Nephron (organoid): ENCODE data around the gene MBNL1.
A peak's percentile ranks its signal among the peaks of the same experiment; 100 is the strongest.

Experiments
- H3K27ac Mint-ChIP-seq, 3 experiments: 2 replicates each; pipeline ENCODE4 v1.8.0; 2020; ENCODE audit warnings: mixed read lengths in 3 of 3, mild to moderate bottlenecking in 2 of 3, moderate library complexity in 1 of 3
- H3K27me3 Mint-ChIP-seq: 2 replicates; pipeline ENCODE4 v1.8.0; 2021; ENCODE audit warnings: low read depth, mild to moderate bottlenecking, moderate library complexity, mixed read lengths
- H3K36me3 Mint-ChIP-seq: 2 replicates; pipeline ENCODE4 v1.8.0; 2020; ENCODE audit warnings: low read depth, mixed read lengths
- H3K4me1 Mint-ChIP-seq: 2 replicates; pipeline ENCODE4 v1.8.0; 2020; ENCODE audit warnings: mixed read lengths
- H3K4me3 Mint-ChIP-seq, 3 experiments: 2 replicates each; pipeline ENCODE4 v1.8.0; 2020; ENCODE audit warnings: mild to moderate bottlenecking in 3 of 3, mixed read lengths in 3 of 3, moderate library complexity in 2 of 3
- H3K9me3 Mint-ChIP-seq: 2 replicates; pipeline ENCODE4 v1.8.0; 2020; ENCODE audit warnings: mixed read lengths
- TF ChIP-seq, protein P1 (sequence below), 3 experiments: fragments of 200-600 bp; sonication (generic); IDR thresholded peaks; one replicate each; pipeline ENCODE4 v1.5.0; 2021; ENCODE audit warnings: antibody characterized with exemption in 3 of 3; ENCODE audit not compliant: unreplicated experiment in 3 of 3

MBNL1 gene

GRCh38 chr3:152376351-152377183 lies 107.8 kb downstream of the MBNL1 start:
- peaks cover 22% of the 10 kb centered on the region for H3K4me1 Mint-ChIP-seq
- TF ChIP-seq, protein P1, sequence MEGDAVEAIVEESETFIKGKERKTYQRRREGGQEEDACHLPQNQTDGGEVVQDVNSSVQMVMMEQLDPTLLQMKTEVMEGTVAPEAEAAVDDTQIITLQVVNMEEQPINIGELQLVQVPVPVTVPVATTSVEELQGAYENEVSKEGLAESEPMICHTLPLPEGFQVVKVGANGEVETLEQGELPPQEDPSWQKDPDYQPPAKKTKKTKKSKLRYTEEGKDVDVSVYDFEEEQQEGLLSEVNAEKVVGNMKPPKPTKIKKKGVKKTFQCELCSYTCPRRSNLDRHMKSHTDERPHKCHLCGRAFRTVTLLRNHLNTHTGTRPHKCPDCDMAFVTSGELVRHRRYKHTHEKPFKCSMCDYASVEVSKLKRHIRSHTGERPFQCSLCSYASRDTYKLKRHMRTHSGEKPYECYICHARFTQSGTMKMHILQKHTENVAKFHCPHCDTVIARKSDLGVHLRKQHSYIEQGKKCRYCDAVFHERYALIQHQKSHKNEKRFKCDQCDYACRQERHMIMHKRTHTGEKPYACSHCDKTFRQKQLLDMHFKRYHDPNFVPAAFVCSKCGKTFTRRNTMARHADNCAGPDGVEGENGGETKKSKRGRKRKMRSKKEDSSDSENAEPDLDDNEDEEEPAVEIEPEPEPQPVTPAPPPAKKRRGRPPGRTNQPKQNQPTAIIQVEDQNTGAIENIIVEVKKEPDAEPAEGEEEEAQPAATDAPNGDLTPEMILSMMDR (IDR thresholded peaks at IDR 0.05; ENCODE audit: unreplicated experiment in 3 of 3): no peak
- peaks cover 9% of the 10 kb centered on the region for H3K9me3 Mint-ChIP-seq
- no peaks in the 10 kb centered on the region for H3K27me3 Mint-ChIP-seq
- no peak overlapping the region for H3K4me3 Mint-ChIP-seq
- peak overlapping the region in 2 of 3 experiments; percentile 7 to 62 for H3K27ac Mint-ChIP-seq
- peaks cover 18% of the 10 kb centered on the region for H3K36me3 Mint-ChIP-seq

GRCh38 chr3:152377184-152377570 lies 108.4 kb downstream of the MBNL1 start:
- no peaks in the 10 kb centered on the region for H3K27me3 Mint-ChIP-seq
- peaks cover 27% of the 10 kb centered on the region for H3K4me1 Mint-ChIP-seq
- peaks cover 4% of the 10 kb centered on the region for H3K9me3 Mint-ChIP-seq
- peaks cover 12% of the 10 kb centered on the region for H3K36me3 Mint-ChIP-seq
- H3K27ac Mint-ChIP-seq: peak overlapping the region in 1 of 3 experiments; percentile 62
- H3K4me3 Mint-ChIP-seq: no peak overlapping the region
- TF ChIP-seq, protein P1 (IDR thresholded peaks at IDR 0.05; ENCODE audit: unreplicated experiment in 3 of 3): no peak

DNA sequence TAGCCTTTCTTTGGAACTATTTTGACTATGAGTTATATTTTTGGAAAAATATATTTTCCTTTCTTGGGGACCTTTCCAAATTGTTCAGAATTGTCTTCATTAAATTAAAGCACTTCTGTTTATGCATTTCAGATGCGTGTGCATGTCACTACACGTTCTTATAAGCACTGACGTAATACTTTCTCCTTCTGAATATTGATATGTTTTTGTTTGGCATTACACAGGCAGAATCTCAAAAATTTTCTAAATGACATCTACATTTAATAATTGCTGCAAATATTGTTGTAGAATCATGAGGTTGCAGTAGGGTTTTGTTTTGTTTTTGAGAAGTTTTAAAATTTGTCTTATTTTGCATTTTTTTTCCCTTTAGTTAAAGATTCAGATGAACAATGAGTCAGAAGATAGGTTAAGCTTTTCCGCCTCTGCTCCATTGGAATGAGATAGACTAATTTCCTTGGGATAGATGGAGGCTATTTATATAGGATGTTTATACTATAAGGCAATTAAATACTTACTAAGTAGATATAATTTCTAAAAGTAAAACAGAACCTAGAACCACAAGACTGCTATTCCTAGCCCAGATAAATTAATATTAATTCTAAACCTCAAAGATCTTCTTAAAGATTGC lies 110.8 kb downstream of the MBNL1 start:
- peaks cover 4% of the 10 kb centered on the region for H3K36me3 Mint-ChIP-seq
- no peak overlapping the region for H3K27ac Mint-ChIP-seq
- H3K9me3 Mint-ChIP-seq: no peaks in the 10 kb centered on the region
- no peaks in the 10 kb centered on the region for H3K27me3 Mint-ChIP-seq
- H3K4me3 Mint-ChIP-seq: no peak overlapping the region
- TF ChIP-seq, protein P1 (IDR thresholded peaks at IDR 0.05; ENCODE audit: unreplicated experiment in 3 of 3): no peak
- H3K4me1 Mint-ChIP-seq: peaks cover 38% of the 10 kb centered on the region

- Mint-ChIP-seq H3K27me3 (no peaks in the 10 kb centered on the region), H3K27ac (peak overlapping the region in 2 of 3 experiments; percentile 11 to 13), H3K9me3 (no peaks in the 10 kb centered on the region), H3K4me1 (peaks cover 36% of the 10 kb centered on the region), H3K36me3 (peaks cover 4% of the 10 kb centered on the region), H3K4me3 (no peak overlapping the region)
- TF ChIP-seq, protein P1 (IDR thresholded peaks at IDR 0.05; ENCODE audit: unreplicated experiment in 3 of 3): no peak
Observed at GRCh38 chr3:152380043-152380442, 111.3 kb downstream of the MBNL1 start.

- no peaks in the 10 kb centered on the region for H3K9me3 Mint-ChIP-seq
- peak overlapping the region; percentile 59 to 80 (median 76) for H3K27ac Mint-ChIP-seq
- TF ChIP-seq, protein P1 (IDR thresholded peaks at IDR 0.05; ENCODE audit: unreplicated experiment in 3 of 3): no peak
- peaks cover 4% of the 10 kb centered on the region for H3K36me3 Mint-ChIP-seq
- peak overlapping the region in 2 of 3 experiments; percentile 9 to 56 for H3K4me3 Mint-ChIP-seq
- no peaks in the 10 kb centered on the region for H3K27me3 Mint-ChIP-seq
- H3K4me1 Mint-ChIP-seq: peaks cover 38% of the 10 kb centered on the region
Observed at GRCh38 chr3:152381881-152382295, 113.2 kb downstream of the MBNL1 start.
